ENCODE results near the gene TMOD2. TPM values are rescaled to one million over a fixed set of nuclear protein-coding genes. Genes with fewer than 3 reads are reported as not detected.

The TMOD2 gene
- total and polyA plus RNA-seq, 2 of the 8 experiments (the other 6 are each of a cell fraction or from before 2014, with no cell fraction given): 0.80 to 6.5 TPM

DNA sequence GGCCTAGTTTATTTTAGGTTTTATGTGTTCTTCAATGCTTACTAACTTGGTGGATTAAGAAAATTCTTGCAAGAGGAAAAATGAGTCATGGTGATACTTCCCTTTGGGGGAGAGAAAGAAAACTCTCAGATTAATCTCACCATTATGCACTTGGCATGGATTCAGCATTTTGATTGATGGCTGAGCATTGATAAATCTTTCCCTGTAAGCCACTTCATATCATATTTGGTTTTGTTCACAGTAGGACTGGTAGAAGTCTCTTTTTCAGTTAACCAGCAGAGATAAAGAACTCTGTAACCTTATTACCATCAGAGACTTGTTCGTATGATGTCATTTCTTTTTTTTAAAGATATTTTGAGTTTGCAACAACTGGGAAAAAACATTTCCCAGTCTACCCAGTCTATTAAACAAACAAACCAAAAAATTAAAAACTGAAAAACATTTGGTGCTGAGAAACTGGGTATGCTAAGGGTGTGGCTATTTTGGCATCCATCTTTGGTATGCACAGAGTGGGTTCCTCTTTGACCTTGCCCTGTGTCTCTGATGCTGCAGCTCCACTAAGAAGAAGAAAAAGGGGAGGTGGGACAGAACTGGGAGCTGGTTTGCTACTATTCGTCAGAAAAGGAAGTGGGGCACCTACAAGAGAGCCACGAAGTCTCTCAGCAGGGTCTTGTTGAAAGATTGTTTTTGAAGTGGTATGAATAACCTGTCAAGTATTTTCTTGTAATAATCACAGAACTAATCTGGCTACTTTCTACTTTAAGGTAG, 95.2 kb downstream of the TMOD2 start:
- Histone ChIP-seq H2AFZ (ENCODE audit: low read length) (no peak overlapping the region), H3K4me1 (replicated peaks in 1 of 4; ENCODE audit: control insufficient read depth in 3 of 4, insufficient read depth in 4 of 4, low read length in 3 of 4) (peaks cover 0 to 2% (median 0%) of the 10 kb centered on the region in 4 experiments; a peak in 2 of 7 replicates), H3K27ac (ENCODE audit: low read depth, low read length) (no peak overlapping the region), H4K20me1 (replicated peaks in 1 of 2; ENCODE audit: control insufficient read depth in 1 of 2, insufficient read depth in 2 of 2, low read length in 2 of 2) (peaks cover 0 to 2% of the 10 kb centered on the region in 2 experiments), H3K9me3 (ENCODE audit: insufficient read depth in 2 of 2, low read depth in 1 of 2, low read length in 1 of 2) (no peaks in the 10 kb centered on the region), H3K56ac (replicated peaks; ENCODE audit: insufficient read length, low read depth, low read length) (no peak overlapping the region), H3K23me2 (ENCODE audit: low read depth, low read length) (no peaks in the 10 kb centered on the region), H3K36me3 (ENCODE audit: control insufficient read depth in 2 of 4, insufficient read depth in 4 of 4, low read length in 3 of 4) (no peaks in the 10 kb centered on the region), H4K91ac (replicated peaks; ENCODE audit: insufficient read length, low read length) (no peak overlapping the region), H3K14ac (ENCODE audit: insufficient read length) (no peak overlapping the region), H2BK20ac (ENCODE audit: low read length) (no peak overlapping the region), H3K4ac (replicated peaks; ENCODE audit: insufficient read length, low read depth, low read length) (no peak overlapping the region), H4K5ac (ENCODE audit: insufficient read length, low read depth, low read length) (no peak overlapping the region), H4K8ac (ENCODE audit: extremely low read depth, insufficient read depth, low read length) (no peak overlapping the region), H3K23ac (ENCODE audit: insufficient read length) (no peak overlapping the region), H2BK5ac (ENCODE audit: low read depth, low read length) (no peak overlapping the region), H2BK15ac (ENCODE audit: low read length) (no peak overlapping the region), H2BK12ac (ENCODE audit: low read depth, low read length) (no peak overlapping the region), H3K4me3 (ENCODE audit: extremely low read depth in 1 of 4, insufficient read depth in 2 of 4, low read depth in 3 of 4, low read length in 4 of 4) (no peak overlapping the region), H3K79me2 (ENCODE audit: control insufficient read depth in 1 of 2, insufficient read depth in 2 of 2, low read length in 2 of 2) (peaks cover 0 to 65% of the 10 kb centered on the region in 2 experiments), H3K27me3 (replicated peaks in 1 of 4; ENCODE audit: control insufficient read depth in 3 of 4, extremely low read depth in 1 of 4, insufficient read depth in 3 of 4, low read length in 3 of 4) (no peaks in the 10 kb centered on the region), H3K9ac (replicated peaks in 1 of 4; ENCODE audit: extremely low read depth in 1 of 4, low read depth in 3 of 4, low read length in 3 of 4) (no peak overlapping the region), H2AK5ac (ENCODE audit: low read depth, low read length) (no peak overlapping the region), H3K4me2 (ENCODE audit: insufficient read depth in 1 of 2, low read depth in 2 of 2, low read length in 2 of 2) (no peak overlapping the region), H3K18ac (ENCODE audit: extremely low read depth, low read length) (no peak overlapping the region), H2BK120ac (replicated peaks; ENCODE audit: low read depth, low read length) (no peak overlapping the region), H3K79me1 (ENCODE audit: low read depth, low read length) (peaks cover 6% of the 10 kb centered on the region; the same call in 1 of the 2 replicates)
- 72% methylated on average over 3 of the region's 3 CpGs; no CpG with 5 or more reads in 1 of the 2 experiments for WGBS, 2 experiments (ENCODE audit: extremely low coverage in 1 of 2, insufficient coverage in 1 of 2, insufficient read length in 1 of 2, insufficient replicate concordance in 2 of 2, low coverage in 1 of 2, low lambda C conversion rate in 2 of 2, missing lambda C conversion rate in 1 of 2)
- TF ChIP-seq CREB1 (IDR thresholded peaks at IDR 0.05) (no peak), RNF2 (IDR thresholded peaks at IDR 0.05; ENCODE audit: borderline replicate concordance, low read depth, low read length, missing control alignments, poor library complexity, severe bottlenecking) (no peak)
- ChIA-PET POLR2A (ENCODE audit: partially characterized antibody) (no interaction called here), CTCF (ENCODE audit: partially characterized antibody) (interaction anchor here (0.6 to 1.5 kb wide), 2 partner anchors 22 kb away, joined by 3 read pairs; no protein-coding TSS in a partner anchor)
- no peak for FAIRE-seq
- no peak for DNase-seq (ENCODE audit: low read depth in 1 of 2, low spot score in 2 of 2)

Data from H1 (cell line).